ENCODE measurements around the gene DNAJC21.

Gene DNAJC21

DNA sequence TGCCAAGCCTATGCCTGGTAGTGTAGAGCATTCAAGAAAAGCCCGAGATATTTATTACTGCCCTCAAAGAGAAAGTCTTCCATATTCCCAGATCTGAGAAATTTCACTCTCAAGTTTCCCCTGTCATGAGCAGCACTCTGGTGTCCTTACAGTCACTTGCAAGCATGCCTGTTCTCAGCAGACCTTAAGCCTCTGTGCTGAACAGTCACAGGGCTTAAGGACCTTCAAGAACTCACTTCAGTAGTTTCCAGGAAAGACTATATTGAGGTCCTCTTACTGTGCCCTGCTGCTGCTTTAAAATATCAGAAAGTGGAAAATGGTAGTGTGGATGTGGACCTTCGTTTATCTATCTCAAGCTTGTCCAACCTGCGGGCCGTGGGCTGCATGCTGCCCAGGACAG lies 53.5 kb downstream of the DNAJC21 start:
- no peak for DNase-seq

DNA sequence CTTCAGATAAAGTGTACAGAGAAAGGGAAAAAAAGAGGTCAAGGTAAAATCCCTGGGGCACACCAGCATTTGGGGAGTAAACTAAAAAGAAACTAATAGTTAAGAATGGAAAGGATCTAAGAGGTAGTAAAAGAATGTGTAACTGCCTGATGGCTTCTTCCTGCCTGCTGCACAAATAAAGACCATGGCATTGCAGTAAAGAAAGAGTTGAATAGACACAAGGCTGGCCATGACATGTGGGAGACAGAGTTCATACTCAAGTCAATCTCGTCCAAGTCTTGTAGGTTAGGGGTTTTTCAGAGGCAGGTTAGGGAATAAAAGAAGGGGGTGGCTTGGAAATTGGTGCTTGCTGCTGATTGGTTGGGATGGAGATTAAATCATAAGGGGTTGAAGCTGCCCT lies 57.6 kb downstream of the DNAJC21 start:
- DNase-seq = no peak

DNA sequence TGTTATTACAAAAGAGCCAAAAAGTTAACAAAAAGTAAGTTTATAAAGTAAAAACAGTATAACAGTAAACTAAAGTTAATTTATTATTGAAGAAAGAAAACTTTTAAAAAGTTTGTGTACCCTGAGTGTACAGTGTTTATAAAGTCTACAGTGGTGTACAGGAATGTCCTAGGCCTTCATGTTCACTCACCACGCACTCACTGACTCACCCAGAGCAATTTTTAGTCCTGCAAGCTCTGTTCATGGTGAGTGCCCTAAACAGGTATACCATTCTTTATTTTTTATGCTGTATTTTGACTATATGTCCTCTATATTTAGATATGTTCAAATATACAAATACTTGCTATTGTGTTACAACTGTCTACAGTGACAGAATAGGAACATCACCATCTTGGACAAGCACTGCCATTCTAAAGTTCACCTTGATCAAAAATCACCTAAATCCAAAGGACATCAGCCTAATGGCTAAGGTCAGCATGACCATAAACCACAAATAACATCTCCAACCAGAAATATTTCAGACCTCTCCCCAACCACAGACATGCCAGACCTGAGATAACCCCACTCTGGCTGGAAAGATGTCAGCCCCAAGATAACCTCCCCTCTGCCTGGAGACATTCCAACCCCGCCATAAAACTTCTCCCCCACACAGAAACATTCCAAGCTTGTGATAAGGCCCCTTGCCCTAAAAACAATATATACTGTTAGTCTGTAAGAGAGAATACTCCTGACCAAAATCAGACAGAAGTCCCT lies 62.3 kb downstream of the DNAJC21 start:
- DNase-seq = no peak

DNA sequence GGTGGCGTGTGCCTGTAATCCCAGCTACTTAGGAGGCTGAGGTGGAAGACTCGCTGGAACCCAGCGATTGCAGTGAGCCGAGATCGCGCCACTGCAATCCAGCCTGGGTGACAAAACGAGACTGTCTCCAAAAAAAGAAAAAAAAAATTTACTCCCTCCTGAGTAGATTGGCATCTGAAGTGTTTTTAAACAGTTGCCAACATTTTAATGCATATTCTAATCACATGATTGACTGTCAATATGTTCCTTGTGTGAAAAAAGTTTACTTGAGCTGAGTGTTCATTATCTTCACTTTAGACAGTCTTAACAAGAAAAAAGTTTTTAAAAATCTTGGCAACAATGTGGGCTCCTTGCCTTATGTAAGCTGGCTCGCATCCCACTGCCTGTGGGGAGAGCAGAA lies 64.6 kb downstream of the DNAJC21 start:
- no peak for DNase-seq

DNA sequence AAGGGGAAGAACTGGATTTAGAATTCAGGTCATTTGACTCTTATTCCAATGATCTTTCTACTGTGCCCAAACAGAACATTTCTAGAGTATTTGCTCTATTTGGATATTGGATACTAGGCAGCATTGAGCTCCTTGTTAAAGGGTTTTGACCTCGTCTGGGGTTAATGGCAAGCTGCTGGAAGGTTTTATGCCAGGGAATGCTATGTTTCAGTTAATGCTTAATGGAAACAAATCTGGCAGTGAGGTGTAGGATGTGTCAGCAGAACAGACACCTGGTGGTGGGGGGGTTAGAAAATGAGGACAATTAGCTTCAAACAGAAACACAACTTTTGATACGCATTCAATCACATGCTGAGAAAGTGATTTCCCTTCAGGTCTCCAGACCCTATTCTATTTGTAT lies 66.9 kb downstream of the DNAJC21 start:
- DNase-seq = no peak

GRCh38 chr5:34998058-34998789 lies 68.9 kb downstream of the DNAJC21 start:
- no peak for DNase-seq

- DNase-seq = no peak
Observed at GRCh38 chr5:35001842-35002241, 72.5 kb downstream of the DNAJC21 start.

DNA sequence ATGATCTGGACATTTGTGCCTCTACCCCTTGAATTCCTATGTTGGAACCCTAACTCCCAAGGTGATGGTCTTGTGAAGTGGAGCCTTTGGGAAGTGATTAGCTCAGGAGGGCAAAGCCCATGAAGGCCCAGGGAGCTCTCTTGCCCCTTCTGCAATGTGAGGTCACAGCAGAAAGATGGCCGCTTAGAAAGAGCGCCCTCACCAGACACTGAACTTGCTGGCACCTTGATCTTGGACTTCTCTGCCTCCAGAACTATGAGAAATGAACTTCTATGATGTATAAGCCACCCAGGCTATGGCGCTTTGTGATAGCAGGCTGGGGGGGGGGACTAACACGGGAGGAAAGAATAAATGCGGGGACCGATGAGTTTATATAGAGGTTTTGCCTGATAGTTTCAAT lies 73.1 kb downstream of the DNAJC21 start:
- no peak for DNase-seq

DNA sequence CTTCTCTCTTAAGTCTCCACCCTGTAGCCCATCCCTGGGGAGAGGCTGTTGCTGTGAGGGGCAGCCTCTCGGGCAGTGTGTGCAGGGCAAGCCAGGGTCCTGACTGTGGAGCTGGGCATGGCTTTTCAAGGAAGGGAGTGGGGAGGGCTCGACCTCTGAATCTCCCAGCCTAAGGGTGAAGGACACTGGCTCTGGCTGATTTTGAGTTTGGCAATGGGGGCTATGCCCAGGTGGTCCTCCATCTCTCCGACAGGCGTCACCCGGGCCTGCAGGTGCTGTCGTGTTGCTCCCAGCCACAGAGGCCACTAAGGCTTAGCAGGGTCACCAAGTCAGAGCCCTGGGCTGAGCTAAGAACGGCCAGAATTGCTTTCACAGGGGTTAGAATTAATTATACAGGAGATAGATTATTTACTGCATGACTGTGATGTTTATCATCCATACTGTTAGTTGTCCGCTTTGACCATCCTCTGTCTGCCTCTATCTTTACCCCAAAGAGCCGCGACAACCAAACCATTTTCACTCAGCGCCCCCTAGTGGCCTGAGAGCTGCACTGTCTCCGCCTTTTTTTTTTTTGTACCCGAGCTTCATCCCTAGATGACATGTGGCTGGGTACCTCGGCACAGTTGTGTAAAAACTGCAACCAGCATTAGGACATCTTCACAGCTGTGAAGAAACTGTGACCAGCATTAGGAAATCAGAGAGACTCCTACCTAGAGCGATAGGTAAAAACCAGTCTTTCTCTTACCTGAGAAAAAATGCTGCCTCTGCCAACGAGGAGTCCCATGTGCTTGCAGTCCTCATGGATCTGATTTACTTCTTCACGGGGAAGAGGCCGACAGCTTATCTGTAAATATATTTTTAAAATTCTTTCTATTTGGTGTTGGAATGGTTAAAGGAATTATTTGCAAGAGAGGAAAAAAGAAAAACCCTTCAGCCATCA lies 73.9 kb downstream of the DNAJC21 start:
- peak; percentile 3 to 35 for DNase-seq

- DNase-seq = no peak
Observed at GRCh38 chr5:35004200-35004599, 74.8 kb downstream of the DNAJC21 start.

DNA sequence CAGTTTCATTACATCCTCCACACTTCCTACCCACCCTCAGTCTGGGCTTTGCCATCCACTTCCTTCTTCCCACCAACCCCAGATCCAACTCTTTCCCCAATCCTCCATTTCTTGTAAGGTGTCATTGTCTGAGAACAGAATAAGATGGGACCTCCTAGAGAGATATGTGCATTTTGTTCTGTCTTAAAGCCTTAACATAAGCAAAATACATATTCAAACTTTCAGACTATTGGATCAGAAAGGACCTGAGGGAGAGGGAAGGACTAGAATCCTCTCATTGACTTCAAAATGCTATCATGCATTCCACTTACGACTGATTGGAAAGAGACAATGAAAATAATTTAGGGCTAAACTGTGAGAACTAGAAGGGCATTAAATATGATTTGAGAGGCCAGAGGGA lies 75.4 kb downstream of the DNAJC21 start:
- no peak for DNase-seq
